HUES6 (cell line): ENCODE data around the gene GPX8.
A peak's percentile ranks its signal among the peaks of the same experiment; 100 is the strongest.

Experiments
- H3K27ac ChIP-seq: 2 replicates; pipeline ENCODE4 v1.7.0; 2013; ENCODE audit warnings: low read depth, mild to moderate bottlenecking, low read length, inconsistent platforms
- H3K27me3 ChIP-seq: 2 replicates; pipeline ENCODE4 v1.6.1; 2013; ENCODE audit warnings: low read length; ENCODE audit not compliant: control insufficient read depth, insufficient read depth
- H3K36me3 ChIP-seq: 2 replicates; pipeline ENCODE4 v1.6.1; 2013; ENCODE audit warnings: low read length; ENCODE audit not compliant: control insufficient read depth, insufficient read depth
- H3K4me1 ChIP-seq: 2 replicates; pipeline ENCODE4 v1.6.1; 2013; ENCODE audit warnings: low read length; ENCODE audit not compliant: control insufficient read depth, insufficient read depth
- H3K4me3 ChIP-seq: 2 replicates; pipeline ENCODE4 v1.5.1; 2013; ENCODE audit warnings: low read depth, low read length
- H3K9ac ChIP-seq: one replicate; pipeline ENCODE4 v1.6.1; 2013; ENCODE audit warnings: mild to moderate bottlenecking, low read length
- H3K9me3 ChIP-seq: 2 replicates; pipeline ENCODE4 v1.6.1; 2013; ENCODE audit warnings: low read depth, low read length; ENCODE audit not compliant: control insufficient read depth, insufficient read depth

Gene GPX8, protein sequence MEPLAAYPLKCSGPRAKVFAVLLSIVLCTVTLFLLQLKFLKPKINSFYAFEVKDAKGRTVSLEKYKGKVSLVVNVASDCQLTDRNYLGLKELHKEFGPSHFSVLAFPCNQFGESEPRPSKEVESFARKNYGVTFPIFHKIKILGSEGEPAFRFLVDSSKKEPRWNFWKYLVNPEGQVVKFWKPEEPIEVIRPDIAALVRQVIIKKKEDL

DNA sequence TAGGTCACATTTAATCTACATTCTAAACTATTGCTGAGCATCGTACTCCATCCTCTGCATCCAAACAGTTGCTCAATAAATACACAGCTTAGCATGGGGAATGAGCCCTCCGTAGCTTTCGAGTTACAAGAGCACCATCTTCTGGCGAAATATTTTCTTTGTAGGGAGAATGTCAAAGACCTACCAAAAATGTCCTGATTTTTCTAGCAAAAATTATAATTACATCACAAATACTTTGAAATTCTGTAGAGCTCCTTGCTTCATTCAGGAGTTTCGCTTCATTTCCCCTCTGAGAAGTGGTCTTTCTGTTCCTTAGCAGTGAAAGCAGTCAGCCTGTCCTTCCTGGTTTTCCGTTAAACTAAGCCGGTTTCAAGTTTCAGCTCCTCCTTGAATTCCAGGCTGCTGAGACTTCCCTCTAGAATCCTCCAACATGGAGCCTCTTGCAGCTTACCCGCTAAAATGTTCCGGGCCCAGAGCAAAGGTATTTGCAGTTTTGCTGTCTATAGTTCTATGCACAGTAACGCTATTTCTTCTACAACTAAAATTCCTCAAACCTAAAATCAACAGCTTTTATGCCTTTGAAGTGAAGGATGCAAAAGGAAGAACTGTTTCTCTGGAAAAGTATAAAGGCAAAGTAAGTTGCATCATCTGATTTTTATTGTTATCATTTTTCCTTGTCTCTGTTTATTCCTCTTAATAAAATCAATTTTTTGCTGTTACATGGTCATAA lies at the start of gene GPX8:
Gene GPX8 (plus strand): TSS at position 409 of the 730 bp plus-strand sequence. CDS start 22 bp downstream, at position 431.
- no peaks in the 10 kb centered on the region for H3K27me3 ChIP-seq
- peak within 1 kb of the TSS; percentile 84 for H3K9ac ChIP-seq
- H3K9me3 ChIP-seq = no peaks in the 10 kb centered on the region
- H3K27ac ChIP-seq = peak within 1 kb of the TSS; percentile 82
- H3K4me3 ChIP-seq = peak within 1 kb of the TSS; percentile 79
- H3K36me3 ChIP-seq = peaks cover 28% of the 10 kb centered on the region
- H3K4me1 ChIP-seq = no peaks in the 10 kb centered on the region

DNA sequence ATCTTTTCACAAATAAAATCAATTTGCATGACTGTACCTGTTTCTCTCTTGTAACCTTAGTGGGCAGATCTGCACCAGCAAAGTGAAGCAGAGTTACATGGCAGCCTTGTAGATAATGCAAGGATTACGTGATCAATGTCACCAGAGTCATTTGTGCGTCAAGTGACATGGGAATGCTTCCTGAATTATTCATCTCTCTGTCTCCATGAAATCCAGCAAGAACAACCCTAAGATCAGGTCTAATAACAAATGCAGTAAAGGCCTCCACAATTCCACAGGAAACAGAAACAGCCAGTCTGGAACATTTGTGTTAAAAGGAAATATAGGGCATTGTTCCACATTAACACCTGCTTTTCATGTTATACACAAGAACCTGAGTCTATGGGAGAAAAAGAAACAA lies 49.8 kb upstream of the GPX8 start:
- Histone ChIP-seq H3K9me3 (no peaks in the 10 kb centered on the region), H3K27me3 (no peaks in the 10 kb centered on the region), H3K9ac (no peak overlapping the region), H3K4me3 (no peak overlapping the region), H3K4me1 (peaks cover 10% of the 10 kb centered on the region; the same call in 1 of the 2 replicates), H3K27ac (no peak overlapping the region), H3K36me3 (no peaks in the 10 kb centered on the region)

DNA sequence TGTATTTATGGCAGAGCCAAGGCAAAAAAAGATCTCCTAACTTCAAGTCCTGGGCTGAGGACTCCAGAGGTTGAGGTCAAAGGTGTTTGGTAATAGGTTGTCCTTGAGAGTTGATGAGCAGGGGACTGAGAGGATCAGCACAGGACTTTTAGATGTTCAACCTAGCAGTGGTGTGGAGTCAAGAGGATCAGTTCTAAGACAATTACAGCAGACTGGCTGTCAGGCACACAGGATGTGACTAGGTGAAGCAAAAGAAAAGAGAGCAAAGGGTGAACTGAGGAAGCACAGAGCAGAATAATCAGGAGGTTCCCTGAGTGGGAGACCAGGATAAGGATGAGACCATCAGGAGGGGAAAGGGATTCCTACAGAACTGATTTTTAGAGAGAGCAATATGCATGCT lies 46.6 kb upstream of the GPX8 start:
- H3K4me1 ChIP-seq = peaks cover 10% of the 10 kb centered on the region; the same call in 1 of the 2 replicates
- no peak overlapping the region for H3K27ac ChIP-seq
- H3K4me3 ChIP-seq = no peak overlapping the region
- H3K36me3 ChIP-seq = no peaks in the 10 kb centered on the region
- no peak overlapping the region for H3K9ac ChIP-seq
- no peaks in the 10 kb centered on the region for H3K27me3 ChIP-seq
- no peaks in the 10 kb centered on the region for H3K9me3 ChIP-seq

DNA sequence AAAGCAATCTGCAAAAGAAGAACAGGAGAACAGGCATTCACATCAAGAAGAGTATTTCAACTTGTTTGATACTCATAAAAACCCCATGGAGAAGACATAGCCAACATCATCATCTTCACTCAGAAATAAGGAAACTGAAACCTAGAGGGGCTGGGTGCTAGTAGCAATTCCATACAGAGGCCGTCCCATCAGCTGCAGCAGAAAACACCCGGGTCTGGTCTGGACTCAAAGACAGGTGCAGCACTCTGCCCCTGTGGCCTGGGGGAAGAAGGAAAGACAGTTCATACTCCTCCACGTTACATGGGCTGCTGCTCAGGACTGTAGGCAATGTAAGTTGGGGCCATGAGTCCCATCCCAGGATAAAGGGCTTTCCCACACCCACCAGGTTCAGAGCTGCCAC lies 45.9 kb upstream of the GPX8 start:
- no peak overlapping the region for H3K4me3 ChIP-seq
- H3K9ac ChIP-seq = no peak overlapping the region
- H3K27ac ChIP-seq = no peak overlapping the region
- H3K36me3 ChIP-seq = no peaks in the 10 kb centered on the region
- no peaks in the 10 kb centered on the region for H3K9me3 ChIP-seq
- peaks cover 10% of the 10 kb centered on the region; the same call in 1 of the 2 replicates for H3K4me1 ChIP-seq
- H3K27me3 ChIP-seq = no peaks in the 10 kb centered on the region

- Histone ChIP-seq H3K4me1 (no peaks in the 10 kb centered on the region), H3K27me3 (no peaks in the 10 kb centered on the region), H3K36me3 (no peaks in the 10 kb centered on the region), H3K9me3 (no peaks in the 10 kb centered on the region), H3K27ac (no peak overlapping the region), H3K4me3 (no peak overlapping the region), H3K9ac (no peak overlapping the region)
Measured at GRCh38 chr5:55123365-55123764, 36.6 kb upstream of the GPX8 start.

GRCh38 chr5:55134053-55134722 lies 25.8 kb upstream of the GPX8 start:
- Histone ChIP-seq H3K27ac (no peak overlapping the region), H3K9ac (no peak overlapping the region), H3K4me3 (no peak overlapping the region), H3K27me3 (no peaks in the 10 kb centered on the region), H3K9me3 (peaks cover 3% of the 10 kb centered on the region; the same call in 1 of the 2 replicates), H3K4me1 (no peaks in the 10 kb centered on the region), H3K36me3 (no peaks in the 10 kb centered on the region)

DNA sequence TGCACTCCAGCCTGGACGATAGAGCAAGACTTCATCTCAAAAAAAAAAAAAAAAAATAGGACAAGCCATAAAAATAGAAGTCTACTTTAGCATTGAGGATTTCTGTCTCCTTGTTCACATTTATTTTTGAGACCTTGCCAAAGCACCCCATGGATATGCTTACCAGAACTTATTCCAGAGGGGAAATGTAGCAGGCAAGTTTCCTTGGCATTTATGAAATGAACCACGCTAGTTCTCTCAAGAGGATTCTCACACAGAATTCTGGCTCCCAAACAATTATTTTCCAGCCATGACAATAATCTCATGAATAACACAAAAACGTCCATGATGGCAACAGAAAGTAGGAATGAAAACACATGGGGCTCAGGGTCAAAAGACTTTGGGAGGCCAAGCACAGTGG lies 23.4 kb upstream of the GPX8 start:
- no peak overlapping the region for H3K9ac ChIP-seq
- no peaks in the 10 kb centered on the region for H3K9me3 ChIP-seq
- no peak overlapping the region for H3K4me3 ChIP-seq
- H3K27me3 ChIP-seq = no peaks in the 10 kb centered on the region
- no peak overlapping the region for H3K27ac ChIP-seq
- no peaks in the 10 kb centered on the region for H3K4me1 ChIP-seq
- no peaks in the 10 kb centered on the region for H3K36me3 ChIP-seq

DNA sequence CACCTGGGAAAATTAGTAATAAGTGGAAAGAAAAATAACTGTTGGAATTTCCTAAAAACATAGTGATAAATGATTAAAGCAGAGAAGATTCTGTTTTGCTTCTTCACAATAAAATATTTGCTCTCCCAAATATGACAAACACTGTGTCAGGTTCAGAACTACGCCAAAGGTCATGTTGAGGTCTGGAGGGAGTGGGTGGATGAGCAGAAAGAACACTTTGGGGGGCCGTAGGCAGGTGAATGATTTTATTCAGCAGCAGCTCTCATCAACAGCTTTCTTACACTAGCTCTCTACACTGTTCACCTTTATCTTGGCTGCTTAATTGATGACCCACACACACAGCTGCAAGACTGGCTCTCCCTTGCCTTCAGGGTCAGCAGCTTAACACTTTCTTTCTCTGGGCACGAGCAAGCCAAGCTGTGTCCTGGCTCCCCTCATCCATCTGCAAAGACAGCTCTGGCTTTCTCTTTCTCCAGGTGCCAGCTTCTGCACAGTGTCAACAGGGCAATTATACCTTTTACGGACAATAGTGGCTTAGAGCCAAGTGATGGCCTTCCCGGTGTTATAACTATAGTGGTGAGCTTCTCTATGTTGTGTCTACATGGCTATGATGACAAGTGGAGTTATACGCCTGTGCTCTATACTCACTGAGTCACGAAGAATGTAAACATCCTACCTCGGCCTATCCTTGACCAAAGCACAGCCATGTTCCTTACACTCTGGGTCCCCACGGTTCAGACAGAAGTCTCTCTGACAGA lies 18.9 kb upstream of the GPX8 start:
- no peaks in the 10 kb centered on the region for H3K9me3 ChIP-seq
- peaks cover 4% of the 10 kb centered on the region; the same call in 1 of the 2 replicates for H3K27me3 ChIP-seq
- no peak overlapping the region for H3K27ac ChIP-seq
- no peaks in the 10 kb centered on the region for H3K36me3 ChIP-seq
- H3K4me3 ChIP-seq = no peak overlapping the region
- no peaks in the 10 kb centered on the region for H3K4me1 ChIP-seq
- H3K9ac ChIP-seq = no peak overlapping the region

GRCh38 chr5:55141945-55142690 lies 17.9 kb upstream of the GPX8 start:
- Histone ChIP-seq H3K36me3 (no peaks in the 10 kb centered on the region), H3K9ac (no peak overlapping the region), H3K4me1 (no peaks in the 10 kb centered on the region), H3K9me3 (no peaks in the 10 kb centered on the region), H3K27ac (no peak overlapping the region), H3K4me3 (no peak overlapping the region), H3K27me3 (peaks cover 4% of the 10 kb centered on the region; the same call in 1 of the 2 replicates)

GRCh38 chr5:55143624-55144023 lies 16.3 kb upstream of the GPX8 start:
- Histone ChIP-seq H3K27me3 (peaks cover 4% of the 10 kb centered on the region; the same call in 1 of the 2 replicates), H3K36me3 (no peaks in the 10 kb centered on the region), H3K4me3 (no peak overlapping the region), H3K27ac (no peak overlapping the region), H3K4me1 (no peaks in the 10 kb centered on the region), H3K9me3 (no peaks in the 10 kb centered on the region), H3K9ac (no peak overlapping the region)
